ENCODE data around the gene RER1. TPM values are rescaled to one million over a fixed set of nuclear protein-coding genes. Genes with fewer than 3 reads are reported as not detected.

RER1 gene
- total RNA-seq, 1 experiment from 2014 or later = 79.8 TPM

DNA sequence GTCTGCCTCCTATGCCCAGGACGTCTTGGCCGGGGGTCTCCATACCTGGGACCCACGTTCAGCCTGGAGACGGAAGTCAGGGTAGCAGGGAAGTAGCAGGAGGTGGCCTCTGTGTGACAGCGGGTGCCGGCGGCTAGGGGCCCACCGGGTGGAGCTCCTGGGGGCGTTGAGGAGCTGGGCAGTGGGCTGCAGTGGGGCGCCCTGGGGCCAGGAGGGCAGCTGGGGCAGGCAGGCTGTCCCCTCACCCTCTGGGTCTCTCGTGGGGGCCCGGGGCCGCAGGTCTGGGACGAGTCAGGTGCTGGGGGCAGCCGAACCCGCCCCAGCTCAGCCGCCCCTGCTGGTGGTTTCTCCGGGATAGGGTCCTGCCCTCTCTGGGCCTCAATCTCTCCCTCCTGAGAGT lies 35.4 kb downstream of the RER1 start (continued):
- TF ChIP-seq ELF4 (CRISPR knock-in tag; IDR thresholded peaks at IDR 0.05; ENCODE audit: low read depth) (no peak), E2F1 (CRISPR knock-in tag; IDR thresholded peaks at IDR 0.05) (no peak), ZNF263 (CRISPR knock-in tag; IDR thresholded peaks at IDR 0.05; ENCODE audit: low read depth) (no peak), NFYB (CRISPR knock-in tag; conservative IDR thresholded peaks at IDR 0.05; ENCODE audit: low read depth) (no peak), CDX4 (CRISPR knock-in tag; IDR thresholded peaks at IDR 0.05; ENCODE audit: borderline replicate concordance) (no peak), GABPB1 (CRISPR knock-in tag; IDR thresholded peaks at IDR 0.05) (no peak), FOXK1 (CRISPR knock-in tag; IDR thresholded peaks at IDR 0.05) (no peak), NR3C1 (CRISPR knock-in tag; conservative IDR thresholded peaks at IDR 0.05; ENCODE audit: low read depth) (no peak), IRF2 (CRISPR knock-in tag; IDR thresholded peaks at IDR 0.05; ENCODE audit: borderline replicate concordance, low read depth) (no peak), ZNF219 (CRISPR knock-in tag; IDR thresholded peaks at IDR 0.05; ENCODE audit: borderline replicate concordance) (no peak), ZNF138 (CRISPR knock-in tag; conservative IDR thresholded peaks at IDR 0.05) (no peak), ZNF281 (CRISPR knock-in tag; IDR thresholded peaks at IDR 0.05) (no peak)
- TF ChIP-seq, protein P1, sequence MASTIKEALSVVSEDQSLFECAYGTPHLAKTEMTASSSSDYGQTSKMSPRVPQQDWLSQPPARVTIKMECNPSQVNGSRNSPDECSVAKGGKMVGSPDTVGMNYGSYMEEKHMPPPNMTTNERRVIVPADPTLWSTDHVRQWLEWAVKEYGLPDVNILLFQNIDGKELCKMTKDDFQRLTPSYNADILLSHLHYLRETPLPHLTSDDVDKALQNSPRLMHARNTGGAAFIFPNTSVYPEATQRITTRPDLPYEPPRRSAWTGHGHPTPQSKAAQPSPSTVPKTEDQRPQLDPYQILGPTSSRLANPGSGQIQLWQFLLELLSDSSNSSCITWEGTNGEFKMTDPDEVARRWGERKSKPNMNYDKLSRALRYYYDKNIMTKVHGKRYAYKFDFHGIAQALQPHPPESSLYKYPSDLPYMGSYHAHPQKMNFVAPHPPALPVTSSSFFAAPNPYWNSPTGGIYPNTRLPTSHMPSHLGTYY (CRISPR knock-in tag; IDR thresholded peaks at IDR 0.05) = no peak
- TF ChIP-seq, protein P2, sequence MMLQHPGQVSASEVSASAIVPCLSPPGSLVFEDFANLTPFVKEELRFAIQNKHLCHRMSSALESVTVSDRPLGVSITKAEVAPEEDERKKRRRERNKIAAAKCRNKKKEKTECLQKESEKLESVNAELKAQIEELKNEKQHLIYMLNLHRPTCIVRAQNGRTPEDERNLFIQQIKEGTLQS (CRISPR knock-in tag; conservative IDR thresholded peaks at IDR 0.05) = no peak
- TF ChIP-seq, protein P3, sequence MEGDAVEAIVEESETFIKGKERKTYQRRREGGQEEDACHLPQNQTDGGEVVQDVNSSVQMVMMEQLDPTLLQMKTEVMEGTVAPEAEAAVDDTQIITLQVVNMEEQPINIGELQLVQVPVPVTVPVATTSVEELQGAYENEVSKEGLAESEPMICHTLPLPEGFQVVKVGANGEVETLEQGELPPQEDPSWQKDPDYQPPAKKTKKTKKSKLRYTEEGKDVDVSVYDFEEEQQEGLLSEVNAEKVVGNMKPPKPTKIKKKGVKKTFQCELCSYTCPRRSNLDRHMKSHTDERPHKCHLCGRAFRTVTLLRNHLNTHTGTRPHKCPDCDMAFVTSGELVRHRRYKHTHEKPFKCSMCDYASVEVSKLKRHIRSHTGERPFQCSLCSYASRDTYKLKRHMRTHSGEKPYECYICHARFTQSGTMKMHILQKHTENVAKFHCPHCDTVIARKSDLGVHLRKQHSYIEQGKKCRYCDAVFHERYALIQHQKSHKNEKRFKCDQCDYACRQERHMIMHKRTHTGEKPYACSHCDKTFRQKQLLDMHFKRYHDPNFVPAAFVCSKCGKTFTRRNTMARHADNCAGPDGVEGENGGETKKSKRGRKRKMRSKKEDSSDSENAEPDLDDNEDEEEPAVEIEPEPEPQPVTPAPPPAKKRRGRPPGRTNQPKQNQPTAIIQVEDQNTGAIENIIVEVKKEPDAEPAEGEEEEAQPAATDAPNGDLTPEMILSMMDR (IDR thresholded peaks at IDR 0.05) = no peak

DNA sequence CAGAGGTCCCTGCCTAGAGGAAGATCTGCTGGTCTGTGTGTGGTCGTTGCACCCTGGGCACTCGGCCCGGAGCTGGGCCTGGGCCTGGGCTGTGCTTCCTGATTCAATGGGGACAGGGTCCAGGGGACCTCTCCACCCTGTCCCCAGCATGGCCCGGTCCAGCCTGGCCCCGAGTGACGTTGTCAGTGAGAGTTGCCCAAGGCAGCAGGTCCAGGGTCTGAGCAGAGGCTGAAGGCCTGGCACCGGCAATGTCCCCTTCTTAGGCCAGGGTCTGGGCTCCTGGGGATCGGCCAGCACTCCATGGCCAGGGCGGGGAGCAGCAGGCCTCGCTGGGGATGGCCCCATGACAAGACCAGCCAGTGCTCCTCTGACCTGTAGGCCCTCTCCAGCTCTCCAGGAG lies 36.3 kb downstream of the RER1 start:
- ATAC-seq = no peak
- TF ChIP-seq PRRX2 (CRISPR knock-in tag; IDR thresholded peaks at IDR 0.05) = no peak
- TF ChIP-seq ATF6 (CRISPR knock-in tag; IDR thresholded peaks at IDR 0.05) = no peak
- no peak for TF ChIP-seq ZNF396 (CRISPR knock-in tag; IDR thresholded peaks at IDR 0.05; ENCODE audit: borderline replicate concordance)
- no peak for TF ChIP-seq GABPB1 (CRISPR knock-in tag; IDR thresholded peaks at IDR 0.05)
- TF ChIP-seq, protein P4, sequence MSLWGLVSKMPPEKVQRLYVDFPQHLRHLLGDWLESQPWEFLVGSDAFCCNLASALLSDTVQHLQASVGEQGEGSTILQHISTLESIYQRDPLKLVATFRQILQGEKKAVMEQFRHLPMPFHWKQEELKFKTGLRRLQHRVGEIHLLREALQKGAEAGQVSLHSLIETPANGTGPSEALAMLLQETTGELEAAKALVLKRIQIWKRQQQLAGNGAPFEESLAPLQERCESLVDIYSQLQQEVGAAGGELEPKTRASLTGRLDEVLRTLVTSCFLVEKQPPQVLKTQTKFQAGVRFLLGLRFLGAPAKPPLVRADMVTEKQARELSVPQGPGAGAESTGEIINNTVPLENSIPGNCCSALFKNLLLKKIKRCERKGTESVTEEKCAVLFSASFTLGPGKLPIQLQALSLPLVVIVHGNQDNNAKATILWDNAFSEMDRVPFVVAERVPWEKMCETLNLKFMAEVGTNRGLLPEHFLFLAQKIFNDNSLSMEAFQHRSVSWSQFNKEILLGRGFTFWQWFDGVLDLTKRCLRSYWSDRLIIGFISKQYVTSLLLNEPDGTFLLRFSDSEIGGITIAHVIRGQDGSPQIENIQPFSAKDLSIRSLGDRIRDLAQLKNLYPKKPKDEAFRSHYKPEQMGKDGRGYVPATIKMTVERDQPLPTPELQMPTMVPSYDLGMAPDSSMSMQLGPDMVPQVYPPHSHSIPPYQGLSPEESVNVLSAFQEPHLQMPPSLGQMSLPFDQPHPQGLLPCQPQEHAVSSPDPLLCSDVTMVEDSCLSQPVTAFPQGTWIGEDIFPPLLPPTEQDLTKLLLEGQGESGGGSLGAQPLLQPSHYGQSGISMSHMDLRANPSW (CRISPR knock-in tag; conservative IDR thresholded peaks at IDR 0.05; ENCODE audit: low read depth) = no peak
- TF ChIP-seq FOXJ3 (CRISPR knock-in tag; IDR thresholded peaks at IDR 0.05; ENCODE audit: borderline replicate concordance) = no peak
- no peak for TF ChIP-seq SOX15 (CRISPR knock-in tag; IDR thresholded peaks at IDR 0.05)
- TF ChIP-seq ZNF416 (CRISPR knock-in tag; IDR thresholded peaks at IDR 0.05) = no peak
- CTCF ChIA-PET = no interaction called here
- Mint-ChIP-seq H3K9me3 (peaks cover 18% of the 10 kb centered on the region), H3K27ac (no peak overlapping the region), H3K4me3 (no peak overlapping the region), H3K27me3 (ENCODE audit: low read depth) (peaks cover 9% of the 10 kb centered on the region), H3K36me3 (no peaks in the 10 kb centered on the region), H3K4me1 (no peaks in the 10 kb centered on the region)
- DNase-seq (ENCODE audit: low spot score) = no peak
- POLR2A ChIA-PET = no interaction called here

Data from WTC11 (cell line).